HG03460 (cell line): ENCODE results near the gene PIAS1.

Source experiments
- ATAC-seq: cut with Tn5 transposase; IDR thresholded peaks from one replicate; pipeline ENCODE4 v1.9.1; 2021; ENCODE audit not compliant: unreplicated experiment

Gene PIAS1

DNA sequence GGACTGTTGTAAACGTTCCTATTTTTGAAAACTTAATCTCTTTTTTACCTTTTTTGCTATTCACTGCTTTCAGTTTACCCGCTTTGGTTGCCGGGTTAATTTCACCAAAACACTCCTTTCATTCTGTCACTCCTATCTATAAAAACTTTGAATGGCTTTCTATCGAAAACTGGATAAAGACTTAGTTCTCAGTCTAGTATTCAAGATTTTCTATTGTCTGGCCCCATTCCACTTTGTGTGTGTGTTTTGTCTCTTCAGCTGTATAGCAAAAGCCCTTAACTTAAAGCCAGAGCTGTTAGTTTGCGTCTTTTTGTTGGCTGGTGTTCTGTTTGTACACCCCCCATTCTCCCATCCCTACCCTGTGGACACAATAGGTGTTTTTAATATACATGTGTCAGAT, 7.5 kb downstream of the PIAS1 start:
- no peak for ATAC-seq

DNA sequence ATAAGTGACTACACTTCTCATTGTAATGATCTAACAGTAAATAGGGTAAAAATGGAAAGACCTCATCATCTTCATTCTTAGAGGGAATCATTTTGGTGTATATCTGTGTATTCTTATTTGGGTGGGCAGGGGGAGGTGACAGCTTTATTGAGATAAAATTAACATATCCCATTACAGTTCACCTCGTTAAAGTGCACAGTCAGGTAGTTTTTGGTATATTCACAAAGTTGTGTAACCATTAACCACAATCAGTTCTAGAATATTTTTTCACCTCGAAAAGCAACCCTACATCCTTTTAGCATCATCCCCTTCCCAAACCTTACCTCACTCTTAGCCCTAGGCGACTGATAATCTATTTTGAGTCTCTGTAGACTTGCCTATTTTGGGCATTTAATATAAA, 8.1 kb downstream of the PIAS1 start:
- no peak for ATAC-seq

DNA sequence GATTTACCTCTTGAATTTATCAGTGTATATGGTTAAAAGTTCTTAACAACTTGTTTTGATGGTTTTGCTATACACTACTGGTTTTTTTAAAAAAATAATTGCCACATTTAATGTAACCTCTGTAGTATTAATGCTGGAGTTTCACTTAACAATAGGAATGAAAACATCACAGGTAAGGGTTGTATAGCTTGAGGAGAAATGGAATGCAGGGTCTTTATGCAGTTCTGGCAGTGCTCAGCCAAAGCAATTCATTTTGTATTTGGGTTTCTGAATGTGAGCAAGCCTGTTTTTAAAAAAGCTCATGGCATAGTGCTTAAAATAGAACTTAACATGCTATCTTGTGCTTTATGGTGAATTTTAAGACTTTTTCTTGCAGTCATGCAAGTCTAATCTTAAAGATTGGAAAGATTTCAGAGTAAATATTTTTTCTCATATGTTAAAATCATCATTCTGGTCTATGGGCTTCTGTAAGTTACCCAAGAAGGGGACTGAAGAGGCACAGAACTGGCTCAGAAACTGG, 8.9 kb downstream of the PIAS1 start:
- ATAC-seq, result no peak

DNA sequence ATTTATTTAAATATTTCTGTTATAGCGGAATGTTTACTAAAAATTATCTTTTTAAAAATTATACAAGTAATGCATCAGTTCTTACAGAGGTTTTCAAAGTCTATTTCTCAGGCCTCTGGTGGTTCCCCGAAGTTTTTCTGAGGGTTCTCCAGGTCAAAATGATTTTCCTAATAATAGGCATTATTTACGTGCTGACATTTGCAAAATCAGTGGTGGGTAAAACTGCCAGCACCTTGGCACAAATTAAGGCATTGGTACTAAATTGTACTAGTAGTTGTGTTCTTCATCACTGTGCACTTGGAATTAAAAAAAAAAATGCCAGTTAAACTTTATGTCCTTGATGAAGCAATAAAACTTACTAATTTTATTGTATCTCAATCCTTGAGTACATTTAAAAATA, 9.5 kb downstream of the PIAS1 start:
- ATAC-seq, result no peak

DNA sequence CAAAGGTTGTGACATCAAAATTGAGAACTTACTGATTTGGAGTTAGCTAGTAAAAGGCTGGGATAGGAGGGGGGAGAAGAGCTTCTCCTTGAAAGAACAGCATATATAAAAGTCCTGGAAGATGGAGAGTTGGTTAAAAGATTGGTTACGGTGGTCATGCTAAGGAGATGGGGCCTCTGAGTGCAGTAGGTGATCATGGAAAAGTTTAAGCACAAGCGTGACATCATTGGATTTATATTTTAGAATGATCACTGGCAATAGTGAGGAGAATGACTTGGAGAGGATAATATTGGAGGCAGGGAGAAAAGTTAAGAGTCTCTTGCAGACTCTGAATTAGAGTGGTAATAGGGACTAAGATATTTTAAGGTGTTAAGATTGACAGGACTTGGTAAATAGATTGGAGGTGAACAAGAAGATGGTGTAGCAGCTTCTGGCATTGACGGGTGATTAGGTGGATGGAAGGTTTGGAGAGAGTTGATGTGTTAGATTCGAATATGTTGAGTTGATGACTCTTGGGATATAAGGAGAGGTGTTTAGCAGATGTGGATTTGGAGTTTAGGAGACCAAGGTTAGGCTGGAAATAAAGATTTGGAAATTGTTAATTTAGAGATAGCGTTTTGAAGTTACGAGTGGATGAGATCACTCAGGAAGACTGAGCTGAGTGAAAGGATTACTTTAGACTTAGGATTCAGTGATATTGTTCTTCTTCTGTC, 19.6 kb downstream of the PIAS1 start:
- ATAC-seq, result no peak

DNA sequence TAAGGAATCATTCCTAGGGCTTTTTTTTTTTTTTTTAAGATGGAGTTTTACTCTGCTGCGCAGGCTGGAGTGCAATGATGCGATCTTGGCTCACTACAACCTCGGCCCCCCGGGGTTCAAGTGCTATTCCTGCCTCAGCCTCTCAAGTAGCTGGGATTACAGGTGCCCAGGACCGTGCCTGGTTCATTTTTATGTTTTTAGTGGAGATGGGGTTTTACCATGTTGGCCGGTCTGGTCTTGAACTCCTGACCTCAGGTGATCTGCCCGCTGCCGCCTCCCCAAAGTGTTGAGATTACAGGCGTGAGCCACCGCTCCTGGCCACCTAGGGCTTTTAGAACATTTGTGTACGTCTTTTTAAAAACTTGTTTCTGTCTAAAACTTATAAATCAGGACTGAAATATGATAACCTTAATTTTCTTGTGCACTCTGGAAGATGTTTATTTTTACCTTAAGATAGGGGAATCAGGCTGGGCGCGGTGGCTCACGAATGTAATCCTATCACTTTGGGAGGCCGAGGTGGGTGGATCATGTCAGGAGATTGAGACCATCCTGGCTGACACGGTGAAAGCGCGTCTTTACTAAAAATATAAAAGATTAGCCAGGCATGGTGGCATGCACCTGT, 21.8 kb downstream of the PIAS1 start:
- no peak for ATAC-seq

DNA sequence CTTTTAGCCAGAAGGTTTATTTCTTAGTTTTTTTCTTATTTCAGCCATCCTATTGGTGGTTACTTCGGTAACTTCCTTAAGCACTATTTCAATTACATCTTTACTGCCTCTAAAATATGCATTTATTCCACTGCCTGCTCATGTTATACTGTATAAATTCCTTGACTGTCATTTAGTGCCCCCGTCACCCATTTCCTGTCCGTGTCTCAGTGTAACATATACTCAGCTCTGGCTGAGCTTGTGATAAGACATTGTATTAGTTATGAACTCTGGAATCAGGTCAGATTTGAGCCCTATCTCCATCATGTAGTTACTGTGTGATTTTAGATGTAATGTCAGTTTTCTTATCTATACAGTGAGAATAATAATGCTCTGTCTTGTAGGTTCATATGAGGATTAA, 24.2 kb downstream of the PIAS1 start:
- ATAC-seq, result no peak

DNA sequence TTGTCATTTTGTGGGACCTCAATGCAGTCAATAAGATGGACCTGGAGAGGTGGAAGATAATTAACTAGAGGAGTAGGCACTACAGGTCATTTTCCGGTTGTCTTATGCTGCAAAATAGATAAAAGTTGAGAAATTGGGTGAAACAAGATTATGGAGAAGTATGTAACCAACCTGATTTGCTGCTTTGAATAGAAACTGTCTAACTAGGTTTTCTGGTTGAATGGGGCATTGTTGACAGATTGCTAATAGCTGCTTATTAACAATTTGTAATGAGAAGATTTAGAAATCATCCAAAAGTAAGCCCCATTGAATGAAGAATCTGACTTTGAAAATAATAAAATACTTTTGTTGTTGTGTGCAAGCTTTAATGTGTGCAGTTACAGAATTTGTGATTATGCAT, 26.2 kb downstream of the PIAS1 start:
- ATAC-seq, result no peak

DNA sequence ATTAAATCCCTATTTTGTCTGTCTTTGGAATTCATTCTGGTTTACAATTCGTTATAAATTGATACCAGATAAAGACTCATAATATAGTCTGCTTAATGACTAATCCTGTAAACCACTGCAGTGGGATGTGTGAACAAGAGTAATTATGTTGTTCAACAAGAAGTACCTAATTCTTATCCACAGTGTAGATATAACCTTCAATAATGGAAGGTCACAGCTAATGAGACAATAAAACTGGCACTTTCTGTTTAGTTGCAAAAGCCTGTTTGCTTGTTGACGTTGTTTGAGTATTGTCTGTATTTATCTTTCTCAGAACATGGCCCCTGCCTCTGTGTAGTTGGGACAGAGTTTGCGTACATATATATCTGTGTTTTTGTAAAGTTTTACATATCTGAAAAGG, 26.7 kb downstream of the PIAS1 start:
- no peak for ATAC-seq

DNA sequence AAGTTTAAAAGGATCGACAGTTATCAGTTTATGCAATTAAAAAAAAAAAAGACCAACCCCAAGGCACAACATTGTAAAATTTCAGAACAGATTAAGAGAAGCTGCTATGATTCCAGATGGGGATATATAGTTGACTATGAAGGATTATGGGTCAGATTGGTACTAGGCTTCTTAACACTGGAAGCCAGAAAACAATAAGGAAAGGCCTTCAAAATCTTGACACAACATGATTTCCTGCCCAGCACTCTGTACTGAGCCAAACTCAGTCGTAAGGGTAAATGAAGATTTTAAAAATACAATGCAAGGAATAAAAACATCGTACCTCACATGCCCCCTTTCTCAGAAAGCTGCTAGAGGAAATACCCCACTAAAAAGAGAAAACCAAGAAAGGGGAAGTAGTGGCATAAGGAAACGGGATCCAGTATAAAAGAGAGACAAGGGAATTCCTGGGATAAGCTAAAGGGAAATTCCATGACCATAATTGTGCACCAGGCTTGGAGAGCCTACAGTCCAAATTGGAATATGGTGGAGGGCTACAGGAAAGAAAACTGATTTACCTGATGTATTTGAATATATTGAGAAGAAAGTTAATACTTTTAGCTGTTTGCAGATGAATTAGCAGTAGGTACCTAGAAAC, 27.9 kb downstream of the PIAS1 start:
- no peak for ATAC-seq

DNA sequence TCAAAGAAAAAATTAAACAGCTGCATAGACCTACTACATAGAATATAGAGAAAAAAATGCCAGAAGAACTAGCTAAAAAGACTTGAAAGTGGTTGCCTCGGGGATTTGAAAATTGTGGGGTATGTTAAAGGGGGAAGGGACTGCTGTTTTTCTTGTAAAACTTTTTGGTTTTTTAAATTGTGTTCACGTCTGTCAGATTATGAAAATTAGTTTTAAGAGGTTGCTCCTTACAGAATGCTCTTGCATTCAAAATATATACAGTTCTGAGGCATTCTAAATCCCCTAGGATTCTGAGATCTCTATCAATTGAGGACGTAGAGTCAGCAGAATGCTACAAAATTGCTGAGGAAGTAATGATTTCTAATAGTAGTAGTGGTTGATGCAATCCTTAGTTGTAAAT, 28.6 kb downstream of the PIAS1 start:
- ATAC-seq, result no peak

DNA sequence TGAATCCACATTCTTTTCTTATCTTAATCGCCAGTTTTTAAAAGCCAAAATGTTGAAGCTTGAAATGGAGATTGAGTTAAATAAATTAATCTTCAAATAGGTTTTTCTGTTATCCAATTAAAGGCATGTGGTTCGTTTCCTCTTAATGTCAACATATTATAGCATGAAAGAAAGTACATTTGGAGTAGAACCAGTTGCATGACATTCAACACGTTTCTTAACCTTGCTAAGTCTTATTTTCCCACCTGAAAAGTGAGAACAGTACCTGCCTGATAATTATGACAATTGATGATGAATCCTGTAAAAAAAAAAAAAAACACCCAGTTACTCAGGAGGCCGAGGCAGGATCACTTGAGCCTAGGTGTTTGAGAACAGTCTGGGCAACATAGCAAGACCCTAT, 29.3 kb downstream of the PIAS1 start:
- no peak for ATAC-seq

DNA sequence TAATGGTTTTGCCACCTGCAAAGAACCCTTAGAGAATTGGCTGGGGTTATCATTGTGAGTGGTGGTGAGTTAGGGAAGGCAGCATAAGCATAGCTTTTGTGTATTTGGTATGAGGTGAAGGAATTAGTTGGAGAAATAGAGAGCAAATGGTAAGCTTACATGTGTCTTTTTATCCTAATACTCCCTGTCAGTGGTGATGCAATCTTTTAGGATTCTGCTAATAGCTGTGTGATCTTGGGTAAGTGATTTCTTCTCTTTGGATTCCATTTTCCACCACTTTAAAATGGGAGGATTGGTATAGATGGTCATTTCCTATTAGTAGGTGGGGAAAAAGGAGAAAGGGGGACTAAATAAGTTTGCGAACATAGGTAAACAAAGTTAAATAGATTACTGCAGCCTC, 30.9 kb downstream of the PIAS1 start:
- no peak for ATAC-seq

DNA sequence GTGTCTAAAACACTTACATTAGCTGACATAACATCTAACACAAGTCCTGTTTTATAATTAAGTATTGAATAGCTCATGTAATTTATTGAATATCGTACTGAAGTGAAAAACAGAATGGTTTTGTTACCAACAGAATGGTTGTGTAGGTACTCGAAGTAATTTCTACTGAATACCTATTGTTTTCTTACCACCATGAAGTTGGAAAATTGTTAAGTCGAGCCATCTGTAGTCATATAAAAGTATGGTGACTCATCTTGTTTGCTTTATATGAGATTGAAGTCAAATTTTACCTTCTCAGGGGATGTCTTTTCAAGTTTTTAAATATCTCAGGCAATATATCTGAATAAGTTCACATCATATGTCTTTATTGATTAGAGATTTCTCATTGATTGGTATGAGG, 37.6 kb downstream of the PIAS1 start:
- ATAC-seq, result no peak

DNA sequence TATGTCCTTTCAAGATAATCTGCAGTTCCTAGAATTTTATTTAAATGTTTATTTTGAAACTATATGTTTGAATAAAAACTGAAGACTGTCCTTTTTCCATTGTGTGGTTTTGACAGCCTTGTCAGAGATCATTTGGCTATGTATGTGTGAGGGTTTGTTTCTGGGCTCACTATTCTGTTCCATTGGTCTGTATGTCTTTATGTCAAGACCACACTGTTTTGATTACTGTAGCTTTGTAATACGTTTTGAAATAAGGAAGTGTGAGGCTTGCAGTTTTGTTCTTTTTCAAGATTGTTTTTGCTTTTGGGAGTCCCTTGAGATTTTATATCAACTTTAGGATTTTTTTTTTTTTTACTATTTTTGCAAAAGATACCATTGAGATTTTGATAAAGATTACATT, 42.0 kb downstream of the PIAS1 start:
- ATAC-seq, result no peak

DNA sequence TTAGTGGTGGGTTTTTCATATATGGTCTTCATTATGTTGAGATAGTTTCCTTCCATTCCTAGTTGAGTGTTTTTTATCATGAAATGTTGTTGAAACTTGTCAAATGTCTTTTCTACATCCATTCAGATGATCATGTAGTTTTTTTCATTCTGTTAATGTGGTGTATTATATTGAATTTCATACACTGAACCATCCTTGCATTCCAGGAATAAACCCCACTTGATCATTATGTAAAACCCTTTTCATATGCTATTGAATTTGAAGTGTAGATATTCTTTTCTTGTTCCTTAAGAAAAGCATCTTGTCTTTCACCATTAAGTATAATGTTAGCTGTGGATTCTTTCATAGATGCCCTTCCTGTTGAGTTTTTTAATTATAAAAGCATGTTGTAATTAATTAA, 42.9 kb downstream of the PIAS1 start:
- no peak for ATAC-seq

DNA sequence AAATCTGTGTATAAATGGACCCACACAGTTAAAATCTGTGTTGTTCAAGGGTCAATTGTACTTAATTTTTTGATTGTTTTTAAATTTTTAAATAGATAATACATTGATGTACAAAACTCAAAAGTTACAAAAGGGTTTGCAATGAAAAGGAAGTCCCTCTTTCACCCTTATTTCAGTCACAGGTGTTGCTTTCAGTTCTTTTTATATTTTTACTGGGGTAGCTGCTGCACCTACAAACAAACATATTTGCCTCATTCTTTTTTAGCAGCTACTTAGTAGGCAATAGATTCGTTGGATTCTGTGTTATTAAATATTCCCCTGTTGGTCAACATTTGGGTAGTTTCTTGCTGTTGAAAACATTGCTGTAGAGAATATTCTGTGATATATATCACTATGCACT, 44.4 kb downstream of the PIAS1 start:
- ATAC-seq, result no peak

DNA sequence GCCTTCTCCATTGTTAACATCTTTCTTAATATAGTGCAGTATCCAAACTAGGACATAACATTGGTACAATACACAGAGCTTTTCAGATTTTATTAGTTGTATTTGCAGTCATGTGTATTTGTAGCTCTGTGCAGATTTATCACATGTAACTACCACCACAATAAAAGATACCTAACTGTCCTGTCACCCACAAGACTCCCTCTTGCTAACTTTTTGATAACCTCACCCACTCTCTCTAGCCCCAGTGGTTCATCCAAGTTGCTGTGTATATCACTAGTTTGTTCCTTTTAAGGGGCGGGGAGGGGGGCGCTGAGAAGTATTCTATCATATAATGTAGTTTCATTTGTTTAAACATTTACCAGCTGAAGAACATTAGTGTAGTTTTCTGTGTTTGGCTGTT, 46.1 kb downstream of the PIAS1 start:
- no peak for ATAC-seq

DNA sequence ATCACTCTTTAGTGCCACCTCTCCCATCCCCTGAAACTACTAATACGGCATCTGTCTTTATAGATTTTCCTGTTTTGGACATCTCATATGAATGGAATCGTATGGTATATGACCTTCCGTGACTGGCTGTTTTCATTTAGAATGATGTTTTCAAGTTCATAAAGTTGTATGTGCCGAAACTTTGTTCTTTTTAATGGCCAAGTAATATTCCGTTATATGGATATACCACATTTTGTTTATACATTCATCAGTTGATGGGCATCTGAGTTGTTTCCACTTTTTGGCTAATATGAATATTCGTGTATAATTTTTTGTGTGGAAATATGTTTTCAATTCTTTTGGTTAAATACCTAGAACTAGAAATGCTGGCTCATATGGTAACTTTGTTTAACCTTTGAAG, 49.5 kb downstream of the PIAS1 start:
- no peak for ATAC-seq

DNA sequence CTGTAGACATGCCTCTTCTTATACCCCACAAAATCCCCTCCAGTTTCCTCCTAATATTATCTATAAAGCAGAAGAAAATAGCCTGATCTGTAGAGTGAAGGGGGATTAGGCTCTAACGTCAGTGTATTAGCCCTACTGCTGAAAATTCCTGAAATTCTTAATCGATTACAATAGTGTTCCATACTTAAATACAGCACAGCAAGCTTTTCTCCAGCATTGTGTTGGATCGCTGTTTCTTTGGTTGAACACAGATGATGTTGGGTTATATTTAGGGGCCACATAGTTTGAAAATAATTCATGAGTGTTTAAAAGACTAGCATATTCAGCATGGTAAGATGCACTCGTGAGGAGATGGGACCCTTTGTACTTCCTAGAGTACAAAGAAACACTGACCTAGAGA, 52.5 kb downstream of the PIAS1 start:
- no peak for ATAC-seq

DNA sequence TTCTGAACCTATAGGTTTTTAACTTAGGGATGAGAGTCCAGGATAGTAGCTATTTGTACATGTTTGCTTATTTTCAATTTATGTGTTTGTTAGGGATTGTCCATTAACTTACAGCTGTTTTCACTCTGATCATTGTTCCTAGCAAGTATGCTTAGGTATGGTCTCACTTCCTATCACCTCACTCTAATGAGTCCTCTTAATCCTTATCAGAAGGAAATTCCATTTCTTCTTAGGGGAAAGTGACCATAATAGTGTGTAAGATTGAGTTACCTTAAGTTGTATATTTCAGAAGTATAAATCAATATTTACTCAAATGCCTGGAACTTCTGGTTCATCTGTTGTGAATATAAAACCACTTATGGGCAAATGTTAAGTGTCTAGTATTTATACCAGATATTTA, 53.0 kb downstream of the PIAS1 start:
- ATAC-seq, result no peak

DNA sequence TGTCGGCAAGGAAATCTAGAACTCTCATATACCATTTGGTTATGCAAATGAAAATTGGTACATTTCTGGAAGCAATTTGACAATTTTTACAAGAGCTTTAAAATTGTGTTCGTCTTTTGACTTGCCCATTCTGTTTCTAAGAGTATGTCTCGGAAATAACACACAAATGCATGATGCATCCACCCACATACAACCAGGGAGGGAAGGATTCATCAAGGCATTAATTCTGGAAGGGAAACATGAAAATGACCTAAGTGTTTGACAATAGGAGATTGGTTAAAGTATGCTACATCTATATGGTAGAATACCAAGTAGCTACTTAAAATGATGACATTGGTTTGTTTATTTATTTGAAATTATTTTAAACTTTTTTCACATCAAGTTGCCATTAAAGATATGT, 58.6 kb downstream of the PIAS1 start:
- no peak for ATAC-seq
